Kidney epithelial cell (primary cell): ENCODE data around the gene POU2F3. TPM values are rescaled to one million over a fixed set of nuclear protein-coding genes. Genes with fewer than 3 reads are reported as not detected.

Source experiments
- DNase-seq: peaks from one replicate; pipeline ENCODE4 v3.0.0-alpha.2; 2010; ENCODE audit warnings: low read depth
- H3K27me3 ChIP-seq: 2 replicates; pipeline ENCODE4 v1.6.0; 2011; ENCODE audit warnings: low read length; ENCODE audit not compliant: control insufficient read depth, insufficient read depth
- H3K36me3 ChIP-seq: 2 replicates; pipeline ENCODE4 v1.5.1; 2011; ENCODE audit warnings: low read length; ENCODE audit not compliant: control insufficient read depth, insufficient read depth
- H3K4me3 ChIP-seq: 2 replicates; pipeline ENCODE4 v1.5.1; 2011; ENCODE audit warnings: low read depth, mild to moderate bottlenecking, control low read depth, low read length
- total RNA-seq: library from RNA; depleted of rRNA; stranded (reverse); fragments of >200 nt; gene quantifications from 2 replicates; pipeline ENCODE4 v1.2.3, GENCODE V29; 2015
- TF ChIP-seq, protein P1 (sequence below): IDR thresholded peaks from 2 replicates; pipeline ENCODE4 v1.5.1; 2011; ENCODE audit warnings: mild to moderate bottlenecking, moderate library complexity, low read length, control low read depth, inconsistent platforms; ENCODE audit not compliant: insufficient read depth, poor library complexity, severe bottlenecking

The POU2F3 gene
- total RNA-seq, 1 donor from 2014 or later, result 1.1 TPM

GRCh38 chr11:120221115-120221752 is 18.7 kb upstream of the POU2F3 start:
- Histone ChIP-seq H3K36me3 (no peaks in the 10 kb centered on the region), H3K4me3 (no peak overlapping the region), H3K27me3 (no peaks in the 10 kb centered on the region)
- TF ChIP-seq, protein P1, sequence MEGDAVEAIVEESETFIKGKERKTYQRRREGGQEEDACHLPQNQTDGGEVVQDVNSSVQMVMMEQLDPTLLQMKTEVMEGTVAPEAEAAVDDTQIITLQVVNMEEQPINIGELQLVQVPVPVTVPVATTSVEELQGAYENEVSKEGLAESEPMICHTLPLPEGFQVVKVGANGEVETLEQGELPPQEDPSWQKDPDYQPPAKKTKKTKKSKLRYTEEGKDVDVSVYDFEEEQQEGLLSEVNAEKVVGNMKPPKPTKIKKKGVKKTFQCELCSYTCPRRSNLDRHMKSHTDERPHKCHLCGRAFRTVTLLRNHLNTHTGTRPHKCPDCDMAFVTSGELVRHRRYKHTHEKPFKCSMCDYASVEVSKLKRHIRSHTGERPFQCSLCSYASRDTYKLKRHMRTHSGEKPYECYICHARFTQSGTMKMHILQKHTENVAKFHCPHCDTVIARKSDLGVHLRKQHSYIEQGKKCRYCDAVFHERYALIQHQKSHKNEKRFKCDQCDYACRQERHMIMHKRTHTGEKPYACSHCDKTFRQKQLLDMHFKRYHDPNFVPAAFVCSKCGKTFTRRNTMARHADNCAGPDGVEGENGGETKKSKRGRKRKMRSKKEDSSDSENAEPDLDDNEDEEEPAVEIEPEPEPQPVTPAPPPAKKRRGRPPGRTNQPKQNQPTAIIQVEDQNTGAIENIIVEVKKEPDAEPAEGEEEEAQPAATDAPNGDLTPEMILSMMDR, result no peak
- DNase-seq, result no peak

GRCh38 chr11:120222916-120223315 is 17.0 kb upstream of the POU2F3 start:
- Histone ChIP-seq H3K4me3 (no peak overlapping the region), H3K27me3 (no peaks in the 10 kb centered on the region), H3K36me3 (no peaks in the 10 kb centered on the region)
- TF ChIP-seq, protein P1, result no peak
- DNase-seq, result no peak

DNA sequence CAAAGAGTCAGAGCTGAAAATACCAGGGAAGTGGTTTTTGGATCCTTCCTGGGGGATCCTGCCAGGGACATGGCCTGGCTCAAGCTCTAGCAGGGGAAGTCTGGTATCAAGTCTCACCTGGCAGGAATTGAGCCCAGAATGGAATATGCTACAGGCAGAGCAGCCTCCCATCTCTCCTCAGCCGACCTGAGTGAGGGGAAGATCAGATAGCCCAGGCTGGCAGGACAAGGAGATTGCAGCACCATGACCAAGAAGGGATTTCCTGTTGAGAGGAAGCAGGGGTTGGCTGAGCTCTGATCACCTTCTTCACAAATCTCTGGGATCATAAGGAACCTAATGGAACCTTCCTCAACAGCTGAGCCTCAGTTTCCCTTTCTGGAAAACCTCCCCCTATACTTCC is 16.1 kb upstream of the POU2F3 start:
- TF ChIP-seq, protein P1, result no peak
- Histone ChIP-seq H3K4me3 (no peak overlapping the region), H3K36me3 (no peaks in the 10 kb centered on the region), H3K27me3 (no peaks in the 10 kb centered on the region)
- no peak for DNase-seq

GRCh38 chr11:120224361-120224760 is 15.6 kb upstream of the POU2F3 start:
- TF ChIP-seq, protein P1, result no peak
- no peak for DNase-seq
- Histone ChIP-seq H3K36me3 (no peaks in the 10 kb centered on the region), H3K27me3 (no peaks in the 10 kb centered on the region), H3K4me3 (no peak overlapping the region)

DNA sequence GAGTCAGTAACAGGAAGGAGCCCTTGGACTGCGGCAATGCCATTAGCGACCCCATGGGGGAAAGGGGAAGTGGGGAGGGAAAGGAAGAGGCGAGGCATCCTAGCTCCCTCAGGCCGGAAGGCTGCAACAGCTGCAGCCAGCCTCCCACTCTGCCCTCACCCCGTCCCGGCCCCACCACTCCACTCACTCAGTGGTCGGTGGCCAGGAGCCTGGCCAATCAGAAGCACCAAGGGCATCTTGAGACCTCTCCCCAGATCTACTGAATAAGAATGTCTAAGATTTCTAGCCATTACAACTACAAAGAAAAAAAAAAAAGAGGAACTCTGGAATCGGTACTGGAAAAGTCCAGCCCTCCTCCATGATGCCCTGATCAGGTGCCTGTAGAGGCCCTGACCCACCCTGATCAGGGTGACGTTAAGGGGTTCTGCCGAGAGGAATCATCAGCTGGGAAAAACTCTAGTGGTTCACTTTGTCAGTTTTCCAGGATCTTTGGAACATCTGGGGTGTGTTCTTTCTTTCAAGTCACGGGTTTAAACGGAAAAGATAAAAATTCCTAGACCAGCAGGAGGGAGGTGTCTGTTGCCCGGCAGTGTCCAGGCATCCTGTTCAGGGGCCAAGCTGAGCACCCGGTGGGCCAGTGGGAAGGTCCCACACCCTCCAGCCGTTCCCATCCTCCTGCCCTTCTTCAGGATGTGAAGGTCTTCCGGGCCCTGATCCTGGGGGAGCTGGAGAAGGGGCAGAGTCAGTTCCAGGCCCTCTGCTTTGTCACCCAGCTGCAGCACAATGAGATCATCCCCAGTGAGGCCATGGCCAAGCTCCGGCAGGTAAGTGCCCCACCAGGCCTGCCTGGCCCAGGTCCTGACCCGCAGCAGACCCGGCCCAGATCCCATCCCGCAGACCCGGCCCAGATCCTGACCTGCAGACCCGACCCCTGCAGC is 14.7 kb upstream of the POU2F3 start:
- no peak for DNase-seq
- Histone ChIP-seq H3K27me3 (no peaks in the 10 kb centered on the region), H3K36me3 (no peaks in the 10 kb centered on the region), H3K4me3 (no peak overlapping the region)
- TF ChIP-seq, protein P1, result no peak
